DND-41 (cell line): Measurements from ENCODE around the gene C2CD3.

Experiments
- ATAC-seq: fragments of 200-7000 bp; cut with Tn5 transposase; 3 replicates; pipeline ENCODE4 v1.9.1; 2021; ENCODE audit warnings: low read depth; ENCODE audit not compliant: insufficient read depth
- DNase-seq: peaks from one replicate; pipeline ENCODE4 v3.0.0-alpha.2; 2020
- H2AFZ ChIP-seq: 2 replicates; pipeline ENCODE4 v1.6.0; 2012; ENCODE audit warnings: low read depth, low read length
- H3K27ac ChIP-seq: 2 replicates; pipeline ENCODE4 v1.5.1; 2012; ENCODE audit warnings: low read length, inconsistent platforms
- H3K27me3 ChIP-seq: fragments of 200-600 bp; sonication (generic); 2 replicates; pipeline ENCODE4 v1.6.0; 2012; ENCODE audit warnings: low read length, mild to moderate bottlenecking, inconsistent platforms; ENCODE audit not compliant: insufficient read depth, poor library complexity
- H3K36me3 ChIP-seq: 2 replicates; pipeline ENCODE4 v1.5.1; 2012; ENCODE audit warnings: low read length, inconsistent platforms; ENCODE audit not compliant: insufficient read depth
- H3K4me1 ChIP-seq: 2 replicates; pipeline ENCODE4 v1.5.1; 2012; ENCODE audit warnings: mild to moderate bottlenecking, low read length; ENCODE audit not compliant: insufficient read depth
- H3K4me2 ChIP-seq: 2 replicates; pipeline ENCODE4 v1.6.0; 2012; ENCODE audit warnings: mild to moderate bottlenecking, moderate library complexity, low read length, inconsistent platforms; ENCODE audit not compliant: insufficient read depth
- H3K4me3 ChIP-seq, 2 experiments: fragments of 200-600 bp in 1 of 2; shearing (Covaris generic) in 1 of 2; 2 replicates each; pipeline ENCODE4 v1.5.1; 2012 to 2016; ENCODE audit warnings: inconsistent platforms in 2 of 2, low read length in 2 of 2, mild to moderate bottlenecking in 2 of 2, low read depth in 1 of 2, moderate library complexity in 1 of 2
- H3K79me2 ChIP-seq: 2 replicates; pipeline ENCODE4 v1.6.0; 2012; ENCODE audit warnings: low read length, inconsistent platforms; ENCODE audit not compliant: insufficient read depth
- H3K9ac ChIP-seq: 2 replicates; pipeline ENCODE4 v1.6.0; 2012; ENCODE audit warnings: low read depth, mild to moderate bottlenecking, inconsistent platforms, low read length, moderate library complexity
- H3K9me3 ChIP-seq: 2 replicates; pipeline ENCODE4 v1.5.1; 2012; ENCODE audit warnings: low read length, moderate library complexity, mild to moderate bottlenecking, inconsistent platforms; ENCODE audit not compliant: insufficient read depth, severe bottlenecking
- H4K20me1 ChIP-seq: 2 replicates; pipeline ENCODE4 v1.6.0; 2012; ENCODE audit warnings: low read length; ENCODE audit not compliant: insufficient read depth
- EZH2 ChIP-seq: IDR thresholded peaks from 3 replicates; pipeline ENCODE4 v1.6.1; 2012; ENCODE audit warnings: borderline replicate concordance, low read depth, mild to moderate bottlenecking, moderate library complexity, low read length, inconsistent platforms; ENCODE audit not compliant: severe bottlenecking
- TF ChIP-seq, protein P1 (sequence below): IDR thresholded peaks from 2 replicates; pipeline ENCODE4 v1.5.1; 2012; ENCODE audit warnings: borderline replicate concordance, low read length, moderate library complexity, mild to moderate bottlenecking; ENCODE audit not compliant: poor library complexity, severe bottlenecking; ENCODE audit errors: extremely low read depth

C2CD3 gene

DNA sequence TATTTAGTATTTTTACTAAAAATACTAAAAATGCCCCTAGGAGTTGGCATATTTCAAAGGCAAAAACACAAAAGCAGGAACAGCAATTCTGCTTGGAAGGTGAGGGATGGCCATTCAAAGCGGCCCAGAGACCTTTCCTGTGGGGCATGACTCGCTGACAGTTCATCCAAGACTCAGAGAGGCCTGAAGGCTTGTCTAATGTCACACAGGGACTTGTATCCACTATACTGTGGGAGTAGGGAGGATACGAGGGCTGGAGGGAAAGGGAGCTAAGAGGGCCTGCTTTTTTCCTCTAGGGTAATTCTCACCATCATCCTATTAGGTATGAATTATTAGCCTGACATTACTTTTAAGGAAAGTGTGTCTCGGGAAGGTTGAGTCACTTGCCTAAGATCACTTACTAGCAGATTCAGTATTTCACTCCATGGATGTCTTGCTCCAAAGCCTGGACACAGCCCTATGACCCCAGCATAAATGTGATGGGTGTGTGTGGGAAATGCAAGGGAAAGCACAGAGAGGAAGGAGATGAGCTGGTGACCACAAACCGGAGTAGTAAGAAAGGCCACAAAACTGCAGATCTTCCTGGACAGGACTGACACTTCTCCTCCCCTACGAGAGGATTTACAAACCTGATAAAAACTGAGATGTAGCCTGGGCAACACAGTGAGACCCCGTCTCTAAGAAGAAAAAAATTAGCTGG, 145.2 kb downstream of the C2CD3 start:
- no peak overlapping the region for H3K9ac ChIP-seq
- peaks cover 34% of the 10 kb centered on the region for H3K36me3 ChIP-seq
- H2AFZ ChIP-seq = no peak overlapping the region
- H3K9me3 ChIP-seq = no peaks in the 10 kb centered on the region
- H3K4me2 ChIP-seq = no peak overlapping the region
- no peaks in the 10 kb centered on the region for H3K4me1 ChIP-seq
- H3K27ac ChIP-seq = no peak overlapping the region
- ATAC-seq (no peak), DNase-seq (no peak)
- TF ChIP-seq, protein P1, sequence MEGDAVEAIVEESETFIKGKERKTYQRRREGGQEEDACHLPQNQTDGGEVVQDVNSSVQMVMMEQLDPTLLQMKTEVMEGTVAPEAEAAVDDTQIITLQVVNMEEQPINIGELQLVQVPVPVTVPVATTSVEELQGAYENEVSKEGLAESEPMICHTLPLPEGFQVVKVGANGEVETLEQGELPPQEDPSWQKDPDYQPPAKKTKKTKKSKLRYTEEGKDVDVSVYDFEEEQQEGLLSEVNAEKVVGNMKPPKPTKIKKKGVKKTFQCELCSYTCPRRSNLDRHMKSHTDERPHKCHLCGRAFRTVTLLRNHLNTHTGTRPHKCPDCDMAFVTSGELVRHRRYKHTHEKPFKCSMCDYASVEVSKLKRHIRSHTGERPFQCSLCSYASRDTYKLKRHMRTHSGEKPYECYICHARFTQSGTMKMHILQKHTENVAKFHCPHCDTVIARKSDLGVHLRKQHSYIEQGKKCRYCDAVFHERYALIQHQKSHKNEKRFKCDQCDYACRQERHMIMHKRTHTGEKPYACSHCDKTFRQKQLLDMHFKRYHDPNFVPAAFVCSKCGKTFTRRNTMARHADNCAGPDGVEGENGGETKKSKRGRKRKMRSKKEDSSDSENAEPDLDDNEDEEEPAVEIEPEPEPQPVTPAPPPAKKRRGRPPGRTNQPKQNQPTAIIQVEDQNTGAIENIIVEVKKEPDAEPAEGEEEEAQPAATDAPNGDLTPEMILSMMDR = no peak
- TF ChIP-seq EZH2 = no peak
- H3K79me2 ChIP-seq = no peaks in the 10 kb centered on the region
- H3K27me3 ChIP-seq = no peaks in the 10 kb centered on the region
- no peak overlapping the region for H3K4me3 ChIP-seq
- no peaks in the 10 kb centered on the region for H4K20me1 ChIP-seq

DNA sequence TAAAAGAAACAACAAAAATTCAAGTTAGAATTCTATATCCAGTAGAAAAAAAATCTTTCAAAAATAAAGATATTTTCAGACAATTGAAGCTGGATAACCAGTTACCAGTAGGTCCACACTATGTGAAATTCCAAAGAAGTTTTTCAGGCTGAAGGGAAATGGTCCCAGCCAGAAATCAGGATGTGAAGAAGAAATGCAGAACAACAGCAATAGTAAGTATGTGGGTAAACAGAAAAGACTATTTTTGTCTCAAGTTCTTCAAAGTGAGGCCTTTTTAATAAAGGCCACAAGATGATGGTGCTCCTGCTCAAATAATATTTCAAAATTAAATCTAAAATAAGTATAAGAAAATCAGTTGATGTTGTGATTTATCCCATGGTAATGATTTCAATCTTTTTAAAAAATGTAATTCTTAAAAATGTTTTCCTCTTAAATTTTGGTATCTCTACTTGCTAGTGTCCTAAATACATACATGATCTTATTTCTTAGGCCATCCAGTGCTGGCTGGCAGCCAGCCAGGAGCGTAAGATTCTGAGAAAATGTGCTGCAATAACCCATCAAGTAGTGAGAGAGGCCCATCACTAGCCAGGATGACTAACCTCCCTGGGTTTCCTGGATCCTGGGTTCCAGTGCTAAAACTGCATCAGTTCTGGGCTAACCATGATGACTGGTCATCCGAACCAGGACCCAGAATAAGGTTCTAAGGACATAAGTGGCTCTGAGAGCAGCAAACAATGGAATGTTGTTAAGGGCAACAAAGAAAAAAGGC, 146.4 kb downstream of the C2CD3 start:
- H4K20me1 ChIP-seq = no peaks in the 10 kb centered on the region
- H3K4me2 ChIP-seq = no peak overlapping the region
- H3K4me3 ChIP-seq = no peak overlapping the region
- no peak overlapping the region for H3K9ac ChIP-seq
- no peaks in the 10 kb centered on the region for H3K4me1 ChIP-seq
- H3K27ac ChIP-seq = no peak overlapping the region
- no peaks in the 10 kb centered on the region for H3K9me3 ChIP-seq
- H3K27me3 ChIP-seq = no peaks in the 10 kb centered on the region
- no peak for DNase-seq
- no peak for ATAC-seq
- peaks cover 30% of the 10 kb centered on the region for H3K36me3 ChIP-seq
- TF ChIP-seq, protein P1 = no peak
- TF ChIP-seq EZH2 = no peak
- H3K79me2 ChIP-seq = no peaks in the 10 kb centered on the region
- no peak overlapping the region for H2AFZ ChIP-seq

DNA sequence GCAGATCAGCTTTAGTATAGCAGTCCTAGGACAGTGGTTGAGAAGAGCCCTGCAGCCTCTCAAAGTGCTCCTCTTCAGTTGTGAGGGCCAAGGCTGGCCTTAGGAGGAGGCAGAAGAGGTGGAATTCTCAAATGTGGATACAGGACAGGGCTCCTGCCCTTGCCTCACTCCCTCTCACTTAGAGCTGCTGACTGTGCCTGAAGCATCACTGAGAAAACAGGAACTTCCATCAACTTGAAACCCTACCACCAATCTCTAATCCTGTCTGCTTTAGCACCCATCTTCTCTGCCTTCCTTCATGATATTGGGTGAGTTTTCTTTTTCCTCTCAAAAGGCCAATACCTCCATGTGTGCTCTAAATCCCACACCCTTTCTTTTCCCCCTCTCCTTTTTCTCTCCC, 147.5 kb downstream of the C2CD3 start:
- H3K4me1 ChIP-seq = no peaks in the 10 kb centered on the region
- no peaks in the 10 kb centered on the region for H3K27me3 ChIP-seq
- H4K20me1 ChIP-seq = no peaks in the 10 kb centered on the region
- H3K79me2 ChIP-seq = no peaks in the 10 kb centered on the region
- TF ChIP-seq, protein P1 = no peak
- TF ChIP-seq EZH2 = no peak
- peaks cover 20% of the 10 kb centered on the region for H3K36me3 ChIP-seq
- no peaks in the 10 kb centered on the region for H3K9me3 ChIP-seq
- H3K4me3 ChIP-seq = no peak overlapping the region
- ATAC-seq (no peak), DNase-seq (no peak)
- H3K27ac ChIP-seq = no peak overlapping the region
- H3K9ac ChIP-seq = no peak overlapping the region
- H2AFZ ChIP-seq = no peak overlapping the region
- H3K4me2 ChIP-seq = no peak overlapping the region
